Epithelial cell of esophagus (primary cell): ENCODE results near the gene DNAH11.

ENCODE experiments used
- DNase-seq: peaks from one replicate; pipeline ENCODE4 v3.0.0; 2010; ENCODE audit warnings: low read depth
- H3K4me3 ChIP-seq: 2 replicates; pipeline ENCODE4 v1.5.1; 2011; ENCODE audit warnings: mild to moderate bottlenecking, low read length, control low read depth
- CTCF ChIP-seq: IDR thresholded peaks from 2 replicates; pipeline ENCODE4 v1.5.1; 2011; ENCODE audit warnings: low read depth, mild to moderate bottlenecking, low read length, control low read depth, inconsistent platforms; ENCODE audit not compliant: insufficient read depth; ENCODE audit errors: missing control alignments

DNAH11 gene

GRCh38 chr7:21914671-21915070, 371.8 kb downstream of the DNAH11 start:
- no peak for TF ChIP-seq CTCF
- H3K4me3 ChIP-seq, result no peak overlapping the region
- peak; percentile 47 for DNase-seq

GRCh38 chr7:21915140-21915539, 372.3 kb downstream of the DNAH11 start:
- peak; percentile 54 for DNase-seq
- no peak for TF ChIP-seq CTCF

GRCh38 chr7:21916176-21916575, 373.3 kb downstream of the DNAH11 start:
- DNase-seq, result no peak
- no peak overlapping the region for H3K4me3 ChIP-seq
- TF ChIP-seq CTCF, result no peak

More at GRCh38 chr7:21915140-21915539, 372.3 kb downstream of the DNAH11 start:
- no peak overlapping the region for H3K4me3 ChIP-seq

GRCh38 chr7:21916629-21917028, 373.8 kb downstream of the DNAH11 start:
- no peak for DNase-seq
- TF ChIP-seq CTCF, result no peak
- no peak overlapping the region for H3K4me3 ChIP-seq

- no peak for TF ChIP-seq CTCF
- DNase-seq, result no peak
- H3K4me3 ChIP-seq, result no peak overlapping the region
Measured at GRCh38 chr7:21918216-21918615, 375.4 kb downstream of the DNAH11 start.

GRCh38 chr7:21920936-21921335, 378.1 kb downstream of the DNAH11 start:
- no peak for DNase-seq
- TF ChIP-seq CTCF, result no peak
- no peak overlapping the region for H3K4me3 ChIP-seq

- no peak overlapping the region for H3K4me3 ChIP-seq
- DNase-seq, result no peak
- TF ChIP-seq CTCF, result no peak
Measured at GRCh38 chr7:21922605-21923004, 379.8 kb downstream of the DNAH11 start.
